Subcutaneous preadipocyte (primary cell): ENCODE results near the gene KLHL11. TPM values are rescaled to one million over a fixed set of nuclear protein-coding genes. Genes with fewer than 3 reads are reported as not detected.

ENCODE experiments used
- small RNA-seq: library from RNA; depleted of rRNA; stranded (forward); fragments of <200 nt; gene quantifications from one replicate; pipeline ENCODE3, GENCODE V24; 2012
- total RNA-seq: library from RNA; depleted of rRNA; stranded (reverse); fragments of >200 nt; gene quantifications from 2 replicates; pipeline ENCODE4 v1.2.3, GENCODE V29; 2012

Gene KLHL11, protein sequence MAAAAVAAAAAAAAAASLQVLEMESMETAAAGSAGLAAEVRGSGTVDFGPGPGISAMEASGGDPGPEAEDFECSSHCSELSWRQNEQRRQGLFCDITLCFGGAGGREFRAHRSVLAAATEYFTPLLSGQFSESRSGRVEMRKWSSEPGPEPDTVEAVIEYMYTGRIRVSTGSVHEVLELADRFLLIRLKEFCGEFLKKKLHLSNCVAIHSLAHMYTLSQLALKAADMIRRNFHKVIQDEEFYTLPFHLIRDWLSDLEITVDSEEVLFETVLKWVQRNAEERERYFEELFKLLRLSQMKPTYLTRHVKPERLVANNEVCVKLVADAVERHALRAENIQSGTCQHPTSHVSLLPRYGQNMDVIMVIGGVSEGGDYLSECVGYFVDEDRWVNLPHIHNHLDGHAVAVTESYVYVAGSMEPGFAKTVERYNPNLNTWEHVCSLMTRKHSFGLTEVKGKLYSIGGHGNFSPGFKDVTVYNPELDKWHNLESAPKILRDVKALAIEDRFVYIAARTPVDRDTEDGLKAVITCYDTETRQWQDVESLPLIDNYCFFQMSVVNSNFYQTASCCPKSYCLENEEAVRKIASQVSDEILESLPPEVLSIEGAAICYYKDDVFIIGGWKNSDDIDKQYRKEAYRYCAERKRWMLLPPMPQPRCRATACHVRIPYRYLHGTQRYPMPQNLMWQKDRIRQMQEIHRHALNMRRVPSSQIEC
- total RNA-seq, result 19.1 and 30.3 TPM in 2 replicates

DNA sequence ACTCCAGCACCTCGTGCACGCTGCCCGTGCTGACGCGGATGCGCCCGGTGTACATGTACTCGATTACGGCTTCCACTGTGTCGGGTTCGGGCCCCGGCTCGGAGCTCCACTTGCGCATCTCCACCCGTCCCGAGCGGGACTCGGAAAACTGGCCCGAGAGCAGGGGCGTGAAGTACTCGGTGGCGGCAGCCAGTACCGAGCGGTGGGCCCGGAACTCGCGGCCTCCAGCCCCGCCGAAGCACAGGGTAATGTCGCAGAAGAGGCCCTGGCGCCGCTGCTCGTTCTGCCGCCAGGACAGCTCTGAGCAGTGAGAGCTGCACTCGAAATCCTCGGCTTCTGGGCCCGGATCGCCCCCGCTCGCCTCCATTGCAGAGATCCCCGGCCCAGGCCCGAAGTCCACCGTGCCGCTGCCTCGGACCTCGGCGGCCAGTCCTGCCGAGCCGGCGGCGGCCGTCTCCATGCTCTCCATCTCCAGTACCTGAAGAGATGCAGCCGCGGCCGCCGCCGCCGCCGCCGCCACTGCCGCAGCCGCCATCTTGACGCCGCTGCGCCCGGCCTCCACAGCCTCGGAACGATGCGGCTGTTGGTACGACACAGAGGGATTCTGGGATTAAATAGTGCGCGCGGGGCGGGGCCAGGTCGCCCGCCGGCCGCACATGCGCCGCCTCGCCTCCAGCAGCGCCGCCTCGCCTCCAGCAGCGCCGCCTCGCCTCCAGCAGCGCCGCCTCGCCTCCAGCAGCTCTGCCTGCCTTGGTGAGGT, at the start of gene KLHL11:
TSS of gene KLHL11 (minus strand) at position 588 of the 760 bp plus-strand sequence. CDS start at position 535, 53 bp downstream.

DNA sequence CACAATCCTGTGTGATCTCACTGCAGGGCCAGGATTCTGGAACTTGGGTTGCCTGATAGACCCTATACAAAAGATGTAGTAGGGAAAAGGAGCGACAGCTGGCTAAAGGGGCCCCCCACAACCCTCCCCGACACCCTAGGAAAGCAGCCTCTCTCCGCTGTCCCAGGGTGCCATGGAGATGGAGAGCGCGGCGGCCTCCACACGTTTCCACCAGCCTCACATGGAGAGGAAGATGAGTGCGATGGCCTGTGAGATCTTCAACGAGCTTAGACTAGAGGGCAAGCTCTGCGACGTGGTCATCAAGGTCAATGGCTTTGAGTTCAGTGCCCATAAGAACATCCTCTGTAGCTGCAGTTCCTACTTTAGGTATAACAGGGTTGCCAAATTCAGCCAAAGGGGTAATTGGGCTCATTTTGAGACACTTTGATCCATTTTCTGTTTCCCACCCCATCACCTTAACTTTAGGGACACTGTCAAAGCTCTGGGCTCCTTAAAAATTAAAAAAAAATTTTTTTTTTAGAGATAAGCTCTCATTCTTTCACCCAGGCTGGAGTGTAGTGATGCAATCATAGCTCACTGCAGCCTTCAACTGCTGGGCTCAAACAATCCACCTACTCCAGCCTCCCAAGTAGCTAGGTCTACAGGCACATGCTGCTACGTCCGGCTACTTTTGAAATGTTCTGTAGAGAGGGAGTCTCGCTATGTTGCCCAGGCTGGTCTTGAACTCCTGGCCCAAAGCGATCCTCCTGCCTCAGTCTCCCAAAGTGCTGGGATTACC, 27.3 kb downstream of the KLHL11 start, which contains the start of gene KLHL10:
TSS of gene KLHL10 (plus strand) at position 65 of the 778 bp plus-strand sequence. CDS start at position 173, 108 bp downstream.

DNA sequence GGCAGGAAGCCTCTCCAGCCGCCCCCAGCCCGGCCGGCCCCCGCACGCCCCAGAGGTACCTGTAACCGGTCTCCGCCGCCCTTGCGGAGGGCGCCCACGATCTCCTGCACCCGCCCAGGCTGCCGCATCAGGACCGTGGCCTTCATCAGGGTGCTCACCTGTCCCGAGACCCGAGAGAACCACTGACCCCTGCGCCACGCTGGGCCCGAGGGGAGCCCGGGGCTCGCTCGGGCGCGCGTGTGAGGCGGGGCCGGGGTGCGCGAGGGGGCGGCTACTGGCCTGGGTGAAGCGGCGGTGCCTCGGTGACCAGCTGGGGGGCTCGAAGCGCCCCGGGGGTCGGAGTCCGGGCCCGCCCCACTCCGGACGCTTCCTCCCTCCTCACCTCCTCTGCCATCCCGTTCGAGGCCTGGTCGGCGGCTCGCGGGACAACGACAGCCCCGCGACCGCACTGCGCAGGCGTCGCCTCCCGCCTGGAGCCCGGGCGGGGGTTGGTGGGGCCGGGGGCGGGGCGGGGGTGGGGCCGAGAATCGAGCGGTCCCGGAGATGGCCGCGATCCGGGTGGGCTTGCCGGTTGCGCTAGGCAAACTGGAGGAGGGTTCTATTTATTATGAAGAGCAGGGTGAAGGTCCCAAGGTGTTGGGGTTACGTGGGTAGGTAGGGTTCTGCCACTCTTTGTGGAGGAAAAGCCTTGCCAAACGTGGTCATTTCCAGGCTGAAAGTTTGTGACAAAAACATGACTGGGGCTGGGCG, 29.2 kb downstream of the KLHL11 start, which contains the start of gene NT5C3B:
TSS of gene NT5C3B (minus strand) at position 433 of the 750 bp plus-strand sequence. CDS start at position 394, 39 bp downstream.

DNA sequence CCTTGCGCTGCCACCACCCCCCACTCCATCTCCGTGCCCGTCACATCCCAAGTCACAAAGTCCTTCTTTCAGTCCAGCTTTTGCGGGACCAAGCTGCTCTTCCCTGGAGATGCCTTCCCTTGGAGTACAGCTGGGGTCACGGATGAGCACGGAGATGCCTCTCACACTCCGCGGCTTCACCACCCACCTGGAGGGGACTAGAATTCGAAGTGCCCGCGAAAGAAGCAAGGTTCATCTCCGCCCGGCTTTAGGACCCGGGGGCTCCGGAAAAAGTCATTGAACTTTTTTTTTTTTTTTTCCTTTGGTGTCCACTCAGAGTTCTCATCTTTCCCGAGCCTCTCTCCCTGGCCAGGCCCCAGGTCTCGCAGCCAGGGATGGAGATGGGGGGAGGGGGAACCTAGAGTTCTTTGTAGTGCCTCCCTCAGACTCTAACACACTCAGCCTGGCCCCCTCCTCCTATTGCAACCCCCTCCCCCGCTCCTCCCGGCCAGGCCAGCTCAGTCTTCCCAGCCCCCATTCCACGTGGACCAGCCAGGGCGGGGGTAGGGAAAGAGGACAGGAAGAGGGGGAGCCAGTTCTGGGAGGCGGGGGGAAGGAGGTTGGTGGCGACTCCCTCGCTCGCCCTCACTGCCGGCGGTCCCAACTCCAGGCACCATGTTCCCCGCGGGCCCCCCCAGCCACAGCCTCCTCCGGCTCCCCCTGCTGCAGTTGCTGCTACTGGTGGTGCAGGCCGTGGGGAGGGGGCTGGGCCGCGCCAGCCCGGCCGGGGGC, 52.7 kb downstream of the KLHL11 start, which contains the start of gene FKBP10:
TSS of gene FKBP10 (plus strand) at position 624 of the 771 bp plus-strand sequence. CDS start at position 655, 31 bp downstream.

DNA sequence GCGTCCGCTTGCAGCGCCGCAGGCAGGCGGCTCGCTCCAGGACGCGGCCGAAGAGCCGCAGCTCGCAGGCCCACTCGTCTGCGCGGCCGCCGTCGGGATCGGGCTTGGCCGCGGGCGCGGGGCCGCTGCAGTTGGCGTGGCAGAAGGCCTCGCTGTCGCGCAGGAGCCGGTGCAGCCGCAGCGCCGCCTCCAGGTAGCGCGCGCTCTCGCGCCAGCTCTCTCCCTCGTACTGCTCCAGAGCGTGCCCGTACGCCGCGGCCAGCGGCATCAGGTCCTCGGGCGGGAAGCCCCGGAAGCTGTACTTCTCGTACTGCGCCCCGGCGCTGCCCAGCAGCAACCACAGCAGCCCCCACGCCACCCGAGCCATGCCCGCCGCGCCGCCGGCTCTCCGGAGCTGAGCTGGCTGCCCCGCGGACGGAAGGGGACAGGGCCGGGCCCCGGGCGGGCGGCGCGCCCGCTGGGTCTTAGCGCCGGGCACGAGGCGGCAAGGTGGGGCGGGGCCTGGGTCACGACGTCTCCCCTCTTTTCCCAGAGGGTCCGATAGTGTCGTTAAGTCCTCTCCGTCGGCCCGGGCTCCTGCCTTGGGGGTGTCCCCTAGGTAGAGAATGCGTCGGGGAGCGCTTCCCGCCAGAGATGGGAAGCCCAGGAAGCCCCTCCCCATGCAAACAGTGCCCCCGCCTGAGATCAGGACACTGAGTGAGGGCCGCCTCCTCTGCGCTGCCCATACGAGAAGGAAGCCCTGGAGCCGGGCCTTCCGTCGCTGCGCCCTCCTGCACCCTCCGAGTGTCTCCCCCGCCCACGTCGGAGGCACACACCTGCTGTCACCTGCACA, 53.5 kb downstream of the KLHL11 start, which contains the start of gene P3H4:
TSS of gene P3H4 (minus strand) at position 401 of the 832 bp plus-strand sequence. CDS start at position 367, 34 bp downstream.

Small RNAs within 50 kb of the gene (small RNA-seq; reads per million reads assigned to genes)
- gene AC125257.2, result not detected

Other genes with a start within 250 kb of the KLHL11 start
- gene KRT17, start 240.8 kb downstream of the KLHL11 start, total RNA-seq, result 1.2 and 1.8 TPM in 2 replicates
- gene EIF1, start 176.5 kb downstream of the KLHL11 start, total RNA-seq, result 55.1 and 55.7 TPM in 2 replicates
- gene GAST, start 153.1 kb downstream of the KLHL11 start, total RNA-seq, result not detected in 2 replicates
- gene HAP1, start 130.8 kb downstream of the KLHL11 start, total RNA-seq, result not detected in 2 replicates
- 0.98 and 3.7 TPM in 2 replicates for gene JUP, start 78.7 kb downstream of the KLHL11 start, total RNA-seq
- gene P3H4, start 53.5 kb downstream of the KLHL11 start, total RNA-seq, result 38.6 and 42.0 TPM in 2 replicates
- 239 and 240 TPM in 2 replicates for gene FKBP10, start 52.4 kb downstream of the KLHL11 start, total RNA-seq
- gene NT5C3B, start 29.2 kb downstream of the KLHL11 start, total RNA-seq, result 43.4 and 61.7 TPM in 2 replicates
- under 0.01 and 0.37 TPM in 2 replicates for gene KLHL10, start 27.6 kb downstream of the KLHL11 start, total RNA-seq
- gene ACLY, start 53.5 kb upstream of the KLHL11 start, total RNA-seq, result 233 and 404 TPM in 2 replicates
- 0.37 and 0.59 TPM in 2 replicates for gene ODAD4, start 65.2 kb upstream of the KLHL11 start, total RNA-seq
- gene CNP, start 101.4 kb upstream of the KLHL11 start, total RNA-seq, result 48.5 and 54.0 TPM in 2 replicates
- 64.3 and 78.8 TPM in 2 replicates for gene DNAJC7, start 152.0 kb upstream of the KLHL11 start, total RNA-seq
- gene NKIRAS2, start 154.7 kb upstream of the KLHL11 start, total RNA-seq, result 19.5 and 26.0 TPM in 2 replicates
- under 0.01 and 0.37 TPM in 2 replicates for gene C17orf113, start 185.2 kb upstream of the KLHL11 start, total RNA-seq
- gene ZNF385C, start 233.1 kb upstream of the KLHL11 start, total RNA-seq, result not detected in 2 replicates
- 4.5 and 7.0 TPM in 2 replicates for gene DHX58, start 247.3 kb upstream of the KLHL11 start, total RNA-seq